ENCODE results near the gene COBL.

The COBL gene

GRCh38 chr7:51316666-51317581 is at the start of gene COBL:
Gene COBL (minus strand): TSS chr7:51316809. CDS start chr7:51316633, 176 bp downstream.
- DNase-seq (ENCODE audit: low spot score), result no peak

GRCh38 chr7:51366172-51366728 is 49.6 kb upstream of the COBL start:
- DNase-seq (ENCODE audit: low spot score), result no peak

- DNase-seq (ENCODE audit: low spot score), result no peak
Measured at GRCh38 chr7:51357821-51358220, 41.2 kb upstream of the COBL start.

DNA sequence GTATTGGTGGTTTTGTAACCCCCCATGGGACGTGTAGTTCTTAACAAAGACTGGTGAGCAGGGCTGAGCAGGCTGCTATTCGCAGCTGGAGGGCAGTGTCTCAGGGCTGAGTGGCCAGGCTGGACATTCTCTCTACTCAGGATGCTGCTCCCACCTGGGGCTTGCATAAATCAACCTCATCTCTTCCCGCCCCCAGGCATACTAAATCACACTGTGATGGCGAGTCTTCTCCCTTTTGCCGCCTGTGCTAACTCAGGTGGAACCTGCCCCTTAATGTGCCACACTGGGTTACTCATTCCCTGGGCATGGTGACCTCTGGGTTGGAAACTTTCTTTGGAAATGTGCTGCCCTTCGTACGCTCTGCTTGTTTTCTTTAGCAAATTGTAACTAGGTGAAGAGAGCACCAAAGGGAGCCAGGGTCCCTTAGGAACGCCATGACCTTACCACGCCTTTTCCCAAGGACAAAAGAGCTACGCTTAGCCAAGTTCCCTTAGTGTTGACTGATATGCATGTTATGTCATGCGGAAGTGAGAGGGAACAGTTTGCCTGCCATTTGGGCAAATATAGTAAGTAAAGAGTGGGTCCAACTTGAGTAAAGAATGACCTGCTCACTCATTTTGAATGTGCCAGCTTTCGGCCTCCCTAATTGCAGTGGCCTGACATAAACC is 40.4 kb upstream of the COBL start:
- DNase-seq (ENCODE audit: low spot score), result no peak

DNA sequence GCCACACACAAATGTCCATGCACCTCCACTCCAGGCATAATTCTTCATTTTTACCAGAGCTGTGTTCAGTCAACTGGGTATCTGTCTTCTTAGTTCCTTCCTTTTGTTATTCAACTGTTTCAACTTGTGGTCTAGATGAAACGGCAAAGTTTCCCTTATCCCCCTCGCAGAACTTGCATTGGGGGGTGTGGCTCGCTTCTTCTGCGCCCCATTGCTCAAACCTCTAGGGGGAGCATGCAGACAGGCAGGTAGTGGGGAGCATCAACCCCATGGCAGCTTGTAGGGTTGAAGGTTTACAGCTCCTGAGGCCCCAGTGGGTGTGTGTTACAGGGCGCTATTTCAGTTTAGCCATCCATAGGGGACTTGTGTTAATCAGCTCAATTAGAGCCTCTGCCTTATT is 38.3 kb upstream of the COBL start:
- DNase-seq (ENCODE audit: low spot score), result no peak

DNA sequence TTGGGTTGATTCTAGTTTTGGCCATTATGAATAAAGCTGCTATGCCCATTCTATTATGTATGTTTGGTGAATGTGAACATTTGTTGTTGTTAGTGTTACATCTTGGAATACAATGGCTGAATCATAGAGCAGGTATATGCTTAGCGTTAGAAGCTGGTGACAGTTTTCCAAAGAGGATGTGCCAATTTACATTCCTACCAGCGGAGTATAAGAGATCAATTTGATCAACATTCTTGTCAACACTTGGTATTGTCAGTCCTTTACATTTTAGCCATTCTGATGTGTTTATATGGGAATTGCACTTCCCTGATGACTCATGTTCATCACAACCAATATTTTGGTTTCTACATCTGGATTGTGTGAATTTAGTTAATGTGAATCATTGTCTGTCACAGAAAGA is 37.8 kb upstream of the COBL start:
- no peak for DNase-seq (ENCODE audit: low spot score)

DNA sequence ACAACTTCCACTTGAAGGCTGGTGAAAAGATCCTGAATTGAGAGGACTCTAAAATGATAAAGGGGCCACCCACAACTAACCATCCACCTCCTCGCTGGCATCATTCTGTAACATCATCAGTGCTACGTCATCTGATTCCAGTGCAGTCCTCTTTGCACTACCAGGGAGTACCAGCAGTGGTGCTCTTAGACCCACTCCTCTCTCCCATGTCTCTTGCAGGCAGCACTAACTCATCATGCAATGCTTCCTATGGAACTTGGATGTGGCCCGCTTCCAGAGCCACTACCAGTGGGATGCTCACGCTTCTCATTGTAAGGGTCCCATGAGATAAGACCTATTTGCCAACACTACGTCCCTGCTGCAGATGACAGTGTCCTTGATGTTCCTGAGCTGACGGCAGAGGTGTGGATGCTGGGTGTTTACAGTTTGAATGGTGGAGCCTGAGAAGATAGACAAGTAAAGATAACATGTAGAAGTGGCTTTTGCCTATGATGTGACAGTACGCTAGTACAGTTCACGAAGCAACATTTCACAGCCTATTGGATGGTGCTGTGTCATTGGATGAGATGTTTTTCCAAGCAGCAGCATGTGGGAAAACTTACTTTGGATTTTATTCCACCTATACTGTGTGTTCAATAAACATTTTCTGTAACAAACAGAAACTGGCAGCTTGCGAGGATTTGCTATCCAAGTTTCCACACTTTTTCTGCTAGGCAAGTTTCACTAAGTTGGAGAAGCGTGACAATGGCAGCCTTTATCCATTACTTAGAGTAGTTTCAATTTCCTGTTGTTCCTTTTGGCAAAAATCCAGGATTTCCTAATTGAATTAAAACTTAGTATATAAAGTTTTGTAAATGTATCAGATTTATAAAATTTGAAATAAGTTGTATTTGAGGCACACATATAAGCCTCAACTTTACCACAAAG is 35.8 kb upstream of the COBL start:
- DNase-seq (ENCODE audit: low spot score), result no peak

- no peak for DNase-seq (ENCODE audit: low spot score)
Measured at GRCh38 chr7:51351661-51352060, 35.1 kb upstream of the COBL start.

DNA sequence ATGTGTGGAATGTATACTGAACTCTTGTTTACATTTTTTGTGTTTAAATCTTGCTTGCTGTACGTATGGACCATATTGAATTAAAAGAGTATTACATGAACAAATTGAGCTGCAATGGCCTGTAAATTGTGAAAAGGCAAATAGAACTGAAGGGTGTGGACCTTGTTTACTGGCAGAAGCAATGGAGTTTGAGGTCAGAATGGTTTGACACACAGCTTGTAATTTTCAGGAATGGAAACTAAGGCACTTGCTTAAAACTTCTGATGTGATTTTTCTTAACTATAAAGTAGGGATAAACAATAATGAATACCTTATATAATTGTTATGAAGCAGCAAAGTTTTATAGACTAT is 33.9 kb upstream of the COBL start:
- no peak for DNase-seq (ENCODE audit: low spot score)

DNA sequence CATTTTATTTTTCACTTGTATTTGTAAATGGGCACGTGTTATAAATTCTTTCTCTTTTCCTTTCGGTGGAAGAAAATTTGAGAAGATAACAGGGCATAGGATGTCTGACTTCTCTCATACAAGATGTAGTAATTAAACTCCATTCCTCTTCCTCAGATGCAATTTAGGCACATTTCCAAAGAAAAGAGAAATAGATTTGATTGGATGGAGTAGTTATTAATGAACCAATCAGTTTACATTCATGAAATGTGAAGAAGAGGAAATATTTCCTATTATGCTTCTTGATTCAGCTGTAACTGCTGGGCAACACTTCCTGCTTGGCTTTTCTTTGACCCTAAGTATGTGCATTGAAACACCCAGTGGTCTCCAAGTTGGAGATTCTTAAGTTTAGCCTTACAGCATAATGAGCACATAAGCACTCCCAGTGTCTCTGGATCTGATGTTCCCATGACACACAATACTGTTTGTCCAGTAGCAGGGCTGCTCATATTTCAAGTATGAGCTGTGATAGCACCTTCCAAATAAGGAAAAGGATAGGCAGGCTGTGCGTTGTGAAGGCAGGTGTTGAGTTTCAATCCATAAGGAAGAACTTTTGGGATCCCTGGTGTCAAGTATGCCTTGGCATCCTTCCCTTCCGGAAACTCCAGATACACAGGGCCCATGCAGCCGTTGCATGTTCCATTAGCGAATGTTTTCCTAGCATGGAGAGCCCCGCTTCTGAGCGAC is 33.4 kb upstream of the COBL start:
- DNase-seq (ENCODE audit: low spot score), result no peak

DNA sequence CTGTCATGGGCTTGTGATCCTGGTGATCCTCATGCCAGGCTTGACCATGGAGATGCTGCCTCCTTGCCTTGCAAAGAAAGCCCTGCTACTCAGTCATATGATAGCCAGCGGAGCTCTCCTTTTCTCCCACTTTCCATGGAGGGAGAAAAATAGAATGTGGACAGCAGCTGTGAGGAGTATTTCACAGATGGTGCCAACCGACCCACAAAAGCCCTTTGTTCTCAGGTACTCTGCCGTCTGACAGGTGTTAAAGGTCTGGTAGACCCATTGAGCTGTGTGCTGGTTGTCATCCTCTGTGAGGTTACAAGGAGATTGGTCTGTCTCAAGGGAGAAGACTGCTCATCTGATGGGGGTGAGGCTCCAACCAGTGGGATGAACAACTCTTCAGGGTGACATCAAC is 29.5 kb upstream of the COBL start:
- DNase-seq (ENCODE audit: low spot score), result no peak

GRCh38 chr7:51344406-51345138 is 28.0 kb upstream of the COBL start:
- DNase-seq (ENCODE audit: low spot score), result no peak

DNA sequence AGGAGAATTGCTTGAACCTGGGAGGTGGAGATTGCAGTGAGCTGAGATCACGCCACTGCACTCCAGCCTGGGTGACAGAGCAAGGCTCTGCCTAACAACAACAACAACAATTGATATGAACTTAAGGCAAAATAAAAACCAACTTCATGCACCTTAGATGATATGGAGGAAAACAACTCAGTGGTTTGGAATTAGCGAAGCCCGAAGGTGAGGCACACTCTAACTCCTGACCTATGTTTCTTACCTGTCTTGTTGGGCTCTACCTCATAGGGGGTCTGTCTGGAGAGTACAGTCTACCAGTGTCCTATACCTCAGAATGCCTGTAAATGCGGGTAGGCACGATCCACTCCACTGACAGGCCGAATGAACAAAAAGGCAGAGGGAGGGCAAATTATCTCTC is 24.3 kb upstream of the COBL start:
- no peak for DNase-seq (ENCODE audit: low spot score)

- no peak for DNase-seq (ENCODE audit: low spot score)
Measured at GRCh38 chr7:51340029-51340838, 23.6 kb upstream of the COBL start.

DNA sequence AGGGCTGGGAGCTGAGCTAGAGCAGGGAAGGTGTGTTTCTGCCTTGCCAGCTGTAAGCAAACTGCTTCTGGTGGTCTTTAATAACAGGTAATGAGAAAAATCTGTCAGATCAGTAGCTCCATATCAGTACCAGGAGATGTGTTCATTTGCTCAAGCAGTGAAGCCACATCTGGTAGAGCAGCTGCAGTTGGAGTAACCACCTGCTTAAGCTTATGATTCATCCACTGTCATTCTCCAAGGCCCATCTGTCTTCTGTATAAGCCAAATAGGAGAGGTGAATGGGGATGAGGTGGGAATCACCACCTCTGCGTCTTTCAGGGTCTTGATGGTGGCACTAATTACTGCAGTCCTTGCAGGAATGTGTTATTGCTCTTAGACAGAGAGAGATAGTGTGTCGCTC is 18.4 kb upstream of the COBL start:
- no peak for DNase-seq (ENCODE audit: low spot score)

GRCh38 chr7:51329696-51330263 is 13.2 kb upstream of the COBL start:
- no peak for DNase-seq (ENCODE audit: low spot score)

GRCh38 chr7:51328351-51328801 is 11.8 kb upstream of the COBL start:
- DNase-seq (ENCODE audit: low spot score), result no peak

DNA sequence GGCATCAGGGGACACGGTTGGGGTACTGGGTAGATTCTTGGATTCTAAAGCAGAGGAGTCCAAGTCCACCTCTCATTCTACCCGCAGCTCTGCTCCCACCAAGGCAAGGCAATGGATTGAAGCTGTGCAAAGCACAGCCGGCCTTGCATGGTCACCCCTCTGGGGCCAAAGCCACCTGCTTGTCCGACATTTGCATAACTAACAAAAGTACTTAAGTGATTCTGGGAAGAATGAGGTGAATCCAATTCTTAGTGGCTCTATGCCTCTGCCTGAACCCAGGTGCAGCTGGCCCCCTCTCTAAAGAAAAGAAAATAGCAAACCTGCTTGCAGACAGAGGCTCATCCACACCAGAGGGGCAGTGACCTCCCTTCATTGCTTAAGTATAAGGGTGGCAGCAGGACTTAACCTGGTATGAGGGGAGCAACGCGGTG is 10.7 kb upstream of the COBL start:
- no peak for DNase-seq (ENCODE audit: low spot score)

DNA sequence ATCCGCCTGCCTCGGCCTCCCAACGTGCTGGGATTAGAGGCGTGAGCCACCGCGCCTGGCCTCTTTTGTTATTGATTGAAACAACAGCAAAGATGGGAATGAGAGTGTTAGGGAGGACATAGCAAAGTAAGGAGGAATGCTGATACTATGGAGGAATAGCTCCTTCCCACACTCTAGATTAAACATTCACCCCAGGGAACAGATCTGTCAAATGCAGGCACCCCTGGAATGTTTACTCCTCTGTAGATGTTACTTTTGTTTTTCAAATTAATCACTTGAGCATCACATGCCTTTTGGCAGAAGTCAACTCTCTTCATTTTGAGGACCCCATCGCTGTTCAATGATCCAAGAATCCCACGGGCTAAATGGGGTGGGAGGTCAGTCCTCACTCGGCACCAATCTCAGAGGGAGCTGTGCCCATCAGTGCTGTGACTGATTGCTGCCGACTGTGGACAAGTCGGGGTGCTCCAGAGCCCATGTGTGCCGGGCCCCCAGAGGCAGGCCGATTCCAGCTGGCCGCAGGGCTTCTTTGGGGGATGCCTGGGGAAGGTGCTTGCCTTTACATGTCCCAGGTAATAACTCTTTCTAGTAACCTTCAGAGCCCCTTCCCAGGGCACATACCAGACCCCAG is 10.2 kb upstream of the COBL start:
- no peak for DNase-seq (ENCODE audit: low spot score)

All from activated CD4-positive, alpha-beta T cell treated with anti-CD3 and anti-CD28 coated beads, Interleukin-2, Interleukin-4, amounts not matched to agents 100 ng/mL and 50 ng/mL, durations not matched to agents 16 hours and 8 hours (primary cell).